ENCODE results near the gene ZNF275. TPM values are rescaled to one million over a fixed set of nuclear protein-coding genes. Genes with fewer than 3 reads are reported as not detected.

The ZNF275 gene
- polyA plus RNA-seq, 6 donors from 2014 or later: 4.6 to 11.1 (median 7.2) TPM

DNA sequence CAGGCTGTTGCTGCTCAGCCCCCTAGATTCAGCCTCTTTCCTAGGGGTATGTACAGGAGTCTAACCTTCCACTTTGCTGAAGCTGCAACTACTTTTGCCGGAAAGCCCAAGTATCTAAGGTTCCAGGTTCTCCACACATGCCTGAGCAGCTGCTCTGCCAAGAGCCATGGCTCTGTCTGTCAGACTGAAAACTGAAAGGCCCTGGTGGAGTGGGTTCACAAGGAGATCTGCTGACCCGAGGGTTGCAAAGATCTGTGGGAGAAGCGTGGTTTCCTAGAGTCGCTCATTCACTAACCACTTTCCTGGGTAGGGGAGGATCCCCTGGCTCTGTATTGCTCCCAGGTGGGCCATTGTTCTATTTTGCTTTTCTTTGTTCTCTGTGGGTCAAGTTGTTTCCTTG is 6.4 kb upstream of the ZNF275 start:
- Mint-ChIP-seq H3K27ac (no peak overlapping the region), H3K27me3 (peaks cover 8 to 26% (median 19%) of the 10 kb centered on the region in 3 donors), H3K4me3 (peak overlapping the region in 1 of 8 donors; percentile 3), H3K4me1 (peaks cover 0 to 8% (median 0%) of the 10 kb centered on the region in 3 donors), H3K9me3 (peaks cover 4 to 41% (median 14%) of the 10 kb centered on the region in 7 donors), H3K36me3 (peaks cover 0 to 13% of the 10 kb centered on the region in 2 donors)
- ATAC-seq (ENCODE audit: low read depth in 2 of 2) (no peak), DNase-seq (no peak)

DNA sequence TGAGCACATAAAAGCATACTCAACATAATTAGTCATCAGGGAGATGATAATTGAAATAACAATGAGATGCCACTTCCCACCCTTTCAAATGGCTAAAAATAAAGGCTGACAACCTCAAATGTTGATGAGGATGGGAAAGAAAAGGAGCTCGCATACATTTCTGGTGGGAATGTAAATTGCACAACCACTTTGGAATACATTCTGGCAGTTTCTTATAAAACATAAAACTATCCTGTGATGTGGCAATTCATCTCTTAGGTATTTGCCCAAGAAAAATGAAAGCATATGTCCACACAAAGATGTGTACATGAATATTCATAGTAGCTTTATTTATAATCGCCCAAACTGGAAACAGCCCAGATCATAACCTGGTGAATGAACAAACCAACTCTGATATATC is 687 bp upstream of the ZNF275 start:
- ATAC-seq (ENCODE audit: low read depth in 2 of 2) (no peak), DNase-seq (no peak)
- peak overlapping the region in 6 of 8 donors; percentile 76 to 91 (median 82) for H3K4me3 Mint-ChIP-seq
- peaks cover 0 to 8% of the 10 kb centered on the region in 2 donors for H3K36me3 Mint-ChIP-seq
- H3K27ac Mint-ChIP-seq: peak overlapping the region in 2 of 6 donors; percentile 72 to 93
- peaks cover 24 to 31% (median 28%) of the 10 kb centered on the region in 3 donors for H3K4me1 Mint-ChIP-seq
- H3K27me3 Mint-ChIP-seq: peaks cover 0 to 5% (median 3%) of the 10 kb centered on the region in 3 donors
- peaks cover 4 to 14% (median 8%) of the 10 kb centered on the region in 7 donors for H3K9me3 Mint-ChIP-seq

DNA sequence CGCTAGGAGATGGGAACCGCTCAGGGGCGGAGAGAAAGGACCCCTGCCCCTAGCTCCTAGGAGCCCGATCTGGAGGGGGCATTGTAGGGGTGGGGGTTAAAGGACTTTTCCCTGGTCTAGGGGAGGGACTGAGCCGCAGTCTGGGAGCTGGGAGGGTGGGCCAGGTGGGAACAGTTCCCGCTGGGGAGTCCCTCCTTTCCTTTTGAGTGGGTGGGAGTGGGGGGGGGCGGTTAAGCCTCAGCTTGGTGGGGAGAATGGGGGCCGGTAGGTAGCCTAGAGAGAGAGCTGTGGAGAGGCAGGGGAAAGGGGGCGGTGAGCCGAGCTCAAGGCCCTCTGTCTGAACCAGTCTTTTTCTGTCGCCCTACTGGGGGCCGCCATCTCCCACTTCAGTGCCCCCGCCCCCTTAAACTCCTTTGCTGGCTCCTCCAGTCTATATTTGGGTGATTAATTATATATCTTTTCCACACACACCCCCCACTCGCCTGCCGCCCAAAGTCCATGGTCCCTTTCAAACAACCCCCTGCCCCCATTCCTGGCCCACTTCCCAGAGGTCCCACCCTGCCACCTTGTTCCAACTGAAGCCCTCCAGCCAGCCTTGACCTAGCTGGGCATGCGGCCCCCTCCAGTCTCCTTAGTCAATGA is 822 bp downstream of the ZNF275 start:
- Mint-ChIP-seq H3K27ac (peak overlapping the region in 4 of 6 donors; percentile 72 to 93 (median 90)), H3K36me3 (no peaks in the 10 kb centered on the region), H3K4me1 (peaks cover 24 to 41% (median 36%) of the 10 kb centered on the region in 3 donors), H3K27me3 (no peaks in the 10 kb centered on the region), H3K4me3 (peak overlapping the region; percentile 76 to 95 (median 82)), H3K9me3 (peaks cover 0 to 4% (median 0%) of the 10 kb centered on the region in 7 donors)
- DNase-seq: no peak
- no peak for ATAC-seq (ENCODE audit: low read depth in 2 of 2)

- Mint-ChIP-seq H3K4me1 (peaks cover 33 to 51% (median 49%) of the 10 kb centered on the region in 3 donors), H3K9me3 (peaks cover 0 to 4% (median 0%) of the 10 kb centered on the region in 7 donors), H3K36me3 (peaks cover 8 to 9% of the 10 kb centered on the region in 2 donors), H3K4me3 (peak overlapping the region; percentile 76 to 92 (median 80)), H3K27ac (peak overlapping the region in 5 of 6 donors; percentile 23 to 92 (median 81)), H3K27me3 (no peaks in the 10 kb centered on the region)
- DNase-seq (peak; percentile 39), ATAC-seq (ENCODE audit: low read depth in 2 of 2) (peak; percentile 22 to 31)
Observed at GRCh38 chrX:153336121-153336894, 2.4 kb downstream of the ZNF275 start.

DNA sequence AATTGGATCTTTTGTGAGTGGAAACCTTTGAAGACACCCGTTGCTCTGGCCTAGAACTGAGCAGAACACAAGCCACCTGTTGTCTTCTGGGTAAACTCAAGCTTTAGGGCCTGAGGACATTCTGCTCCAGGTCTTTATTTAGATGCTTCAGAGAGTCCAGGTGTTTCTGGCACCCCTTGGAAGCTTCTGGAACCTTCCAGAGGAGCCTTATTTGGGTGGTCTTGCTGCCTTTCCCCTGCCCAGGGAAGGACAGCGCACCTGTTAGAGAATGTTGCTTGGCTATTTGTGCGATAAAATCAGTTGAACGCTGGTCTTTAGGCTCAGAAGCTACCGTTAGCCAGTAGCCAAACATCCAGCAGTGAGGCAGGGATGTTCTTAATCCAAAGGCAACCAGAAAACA is 3.0 kb downstream of the ZNF275 start:
- peaks cover 33 to 56% (median 53%) of the 10 kb centered on the region in 3 donors for H3K4me1 Mint-ChIP-seq
- H3K9me3 Mint-ChIP-seq: peaks cover 0 to 6% (median 0%) of the 10 kb centered on the region in 7 donors
- H3K36me3 Mint-ChIP-seq: peaks cover 15 to 16% of the 10 kb centered on the region in 2 donors
- DNase-seq (no peak), ATAC-seq (ENCODE audit: low read depth in 2 of 2) (no peak)
- no peaks in the 10 kb centered on the region for H3K27me3 Mint-ChIP-seq
- H3K27ac Mint-ChIP-seq: peak overlapping the region in 1 of 6 donors; percentile 54
- H3K4me3 Mint-ChIP-seq: peak overlapping the region in 2 of 8 donors; percentile 40 to 84

- no peak for DNase-seq
- peaks cover 33 to 57% (median 53%) of the 10 kb centered on the region in 3 donors for H3K4me1 Mint-ChIP-seq
Observed at GRCh38 chrX:153338836-153339235, 4.9 kb downstream of the ZNF275 start.

GRCh38 chrX:153339662-153340061 is 5.7 kb downstream of the ZNF275 start:
- ATAC-seq (ENCODE audit: low read depth in 2 of 2) (no peak), DNase-seq (no peak)
- Mint-ChIP-seq H3K4me1 (peaks cover 34 to 56% (median 53%) of the 10 kb centered on the region in 3 donors), H3K27me3 (no peaks in the 10 kb centered on the region), H3K36me3 (peaks cover 25 to 31% of the 10 kb centered on the region in 2 donors), H3K27ac (peak overlapping the region in 2 of 6 donors; percentile 18 to 60), H3K4me3 (peak overlapping the region in 1 of 8 donors; percentile 24), H3K9me3 (peaks cover 0 to 5% (median 2%) of the 10 kb centered on the region in 7 donors)

More at GRCh38 chrX:153338836-153339235, 4.9 kb downstream of the ZNF275 start:
- Mint-ChIP-seq H3K36me3 (peaks cover 23 to 28% of the 10 kb centered on the region in 2 donors), H3K27me3 (no peaks in the 10 kb centered on the region), H3K27ac (peak overlapping the region in 1 of 6 donors; percentile 60), H3K4me3 (peak overlapping the region in 2 of 8 donors; percentile 26 to 29), H3K9me3 (peaks cover 0 to 5% (median 2%) of the 10 kb centered on the region in 7 donors)
- no peak for ATAC-seq (ENCODE audit: low read depth in 2 of 2)

DNA sequence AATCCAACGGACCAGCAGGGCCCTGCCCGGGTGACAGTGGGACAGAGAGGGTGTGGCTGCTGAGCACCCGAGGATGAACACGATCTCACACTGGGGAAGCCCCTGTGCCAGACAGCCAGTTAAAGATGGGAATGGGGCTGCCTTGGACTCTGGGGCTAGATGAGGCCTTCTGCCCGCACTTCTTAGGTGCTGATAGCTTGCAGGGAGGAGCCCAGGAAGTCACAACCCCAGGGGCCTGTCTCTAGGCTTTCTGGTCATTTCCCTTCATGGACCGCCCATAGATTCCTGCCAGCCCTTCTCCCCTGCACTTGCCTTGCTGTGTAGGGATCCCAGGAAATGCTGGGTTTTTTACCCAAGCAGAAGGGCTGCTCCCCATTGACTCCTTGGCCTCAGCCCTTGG is 6.2 kb downstream of the ZNF275 start:
- Mint-ChIP-seq H3K4me1 (peaks cover 31 to 52% (median 49%) of the 10 kb centered on the region in 3 donors), H3K27me3 (no peaks in the 10 kb centered on the region), H3K27ac (no peak overlapping the region), H3K9me3 (peaks cover 0 to 5% (median 2%) of the 10 kb centered on the region in 7 donors), H3K4me3 (no peak overlapping the region), H3K36me3 (peaks cover 25 to 33% of the 10 kb centered on the region in 2 donors)
- ATAC-seq (ENCODE audit: low read depth in 2 of 2): no peak
- DNase-seq: no peak

DNA sequence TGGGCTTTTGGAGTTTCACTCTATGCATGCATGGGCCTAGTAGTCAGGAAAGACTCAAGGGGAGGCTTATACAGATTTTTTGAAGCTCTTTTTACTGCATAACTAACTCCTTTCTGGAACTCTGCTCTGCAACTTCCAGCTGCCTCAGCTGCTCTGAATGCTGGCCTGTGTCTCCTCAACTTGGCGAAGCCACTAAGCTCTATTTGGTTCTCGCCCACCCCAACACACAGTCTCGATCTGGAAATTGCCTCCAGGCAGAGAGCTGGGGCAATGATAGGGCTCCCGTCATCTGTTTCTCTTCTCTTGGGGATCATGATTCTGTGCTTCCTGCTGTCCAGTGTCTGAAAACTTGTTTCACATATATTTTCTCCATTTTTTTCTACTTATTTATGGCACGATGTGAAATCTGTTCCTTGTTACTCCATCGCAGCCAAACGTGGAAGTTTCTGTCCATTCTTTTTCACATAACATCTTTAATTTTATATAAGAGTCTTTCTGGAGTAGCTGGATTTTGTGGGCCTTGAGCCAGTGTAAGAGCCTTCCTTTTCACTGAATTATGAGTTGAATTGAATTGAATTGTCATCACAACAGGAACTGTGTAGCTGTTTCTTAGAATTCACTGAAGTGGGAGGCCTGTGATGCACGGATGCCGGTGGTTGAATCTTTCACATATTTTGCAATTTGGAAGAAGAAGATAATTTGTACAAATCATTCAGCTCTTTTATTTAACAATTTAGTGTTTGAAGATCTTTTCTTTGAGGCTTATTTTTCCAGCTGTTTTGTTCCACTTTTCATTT is 9.0 kb downstream of the ZNF275 start:
- peaks cover 25 to 51% of the 10 kb centered on the region in 2 donors for H3K36me3 Mint-ChIP-seq
- H3K9me3 Mint-ChIP-seq: peaks cover 0 to 6% (median 3%) of the 10 kb centered on the region in 7 donors

DNA sequence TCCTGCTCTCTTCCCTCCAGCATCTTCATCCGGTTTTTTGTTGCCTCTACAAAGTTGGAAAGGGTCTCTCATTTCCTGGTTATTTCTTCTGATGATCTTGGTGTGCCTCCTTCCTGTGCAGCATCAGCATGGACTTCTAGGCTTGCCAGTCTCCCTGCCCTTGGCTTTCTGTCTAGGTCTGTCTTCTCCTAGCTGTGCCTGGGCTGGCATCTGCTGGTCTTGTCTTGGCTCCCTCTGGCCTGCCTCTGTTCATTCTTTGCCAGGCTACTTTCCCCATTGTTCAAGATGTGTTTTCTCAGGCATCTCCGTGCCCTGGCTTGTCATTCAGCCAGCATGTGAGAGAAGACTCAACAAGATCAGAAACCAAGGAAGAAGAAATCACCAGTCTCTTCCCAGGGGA is 9.7 kb downstream of the ZNF275 start:
- peaks cover 0 to 6% (median 3%) of the 10 kb centered on the region in 7 donors for H3K9me3 Mint-ChIP-seq
- ATAC-seq (ENCODE audit: low read depth in 2 of 2): no peak
- no peak overlapping the region for H3K4me3 Mint-ChIP-seq
- H3K27me3 Mint-ChIP-seq: no peaks in the 10 kb centered on the region
- DNase-seq: no peak
- peaks cover 18 to 32% (median 19%) of the 10 kb centered on the region in 3 donors for H3K4me1 Mint-ChIP-seq
- H3K36me3 Mint-ChIP-seq: peaks cover 25 to 51% of the 10 kb centered on the region in 2 donors
- peak overlapping the region in 1 of 6 donors; percentile 55 for H3K27ac Mint-ChIP-seq

More for the DNA sequence above, 9.0 kb downstream of the ZNF275 start:
- no peaks in the 10 kb centered on the region for H3K27me3 Mint-ChIP-seq
- H3K4me3 Mint-ChIP-seq: no peak overlapping the region
- H3K4me1 Mint-ChIP-seq: peaks cover 21 to 35% (median 25%) of the 10 kb centered on the region in 3 donors
- ATAC-seq (ENCODE audit: low read depth in 2 of 2) (no peak), DNase-seq (no peak)
- peak overlapping the region in 2 of 6 donors; percentile 55 to 63 for H3K27ac Mint-ChIP-seq

DNA sequence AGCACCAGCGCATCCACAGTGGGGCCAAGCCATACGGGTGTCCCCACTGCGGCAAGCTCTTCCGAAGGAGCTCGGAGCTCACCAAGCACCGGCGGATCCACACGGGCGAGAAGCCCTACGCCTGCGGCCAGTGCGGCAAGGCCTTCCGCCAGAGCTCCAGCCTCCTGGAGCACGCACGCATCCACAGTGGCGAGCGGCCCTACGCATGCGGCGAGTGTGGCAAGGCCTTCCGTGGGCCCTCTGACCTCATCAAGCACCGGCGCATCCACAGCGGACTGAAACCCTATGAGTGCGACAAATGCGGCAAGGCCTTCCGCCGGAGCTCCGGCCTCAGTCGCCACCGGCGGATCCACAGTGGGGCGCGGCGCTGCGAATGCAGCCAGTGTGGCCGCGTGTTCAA is 13.6 kb downstream of the ZNF275 start:
- H3K27ac Mint-ChIP-seq: no peak overlapping the region
- no peak overlapping the region for H3K4me3 Mint-ChIP-seq
- H3K4me1 Mint-ChIP-seq: peaks cover 2 to 10% (median 5%) of the 10 kb centered on the region in 3 donors
- H3K36me3 Mint-ChIP-seq: peaks cover 11 to 30% of the 10 kb centered on the region in 2 donors
- DNase-seq (no peak), ATAC-seq (ENCODE audit: low read depth in 2 of 2) (no peak)
- H3K9me3 Mint-ChIP-seq: peaks cover 0 to 6% (median 0%) of the 10 kb centered on the region in 7 donors
- H3K27me3 Mint-ChIP-seq: no peaks in the 10 kb centered on the region

DNA sequence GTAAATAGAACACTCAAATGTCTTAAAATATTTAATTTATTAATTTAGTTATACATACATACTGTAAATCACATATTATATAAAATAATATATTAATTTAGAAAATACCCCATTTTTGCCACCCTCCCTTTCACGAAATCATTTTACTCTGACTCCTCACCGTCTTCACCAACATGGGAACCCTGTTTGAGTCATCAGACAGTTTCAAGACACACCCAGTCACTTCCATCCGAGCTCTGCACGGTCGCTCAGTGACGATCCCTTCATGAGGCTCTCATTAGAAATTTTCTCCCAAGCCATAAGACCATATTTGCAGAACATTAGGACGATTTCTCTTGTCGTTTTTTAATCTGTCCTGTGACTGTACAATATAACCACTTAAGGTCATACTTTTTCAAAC is 14.5 kb downstream of the ZNF275 start:
- H3K27me3 Mint-ChIP-seq: no peaks in the 10 kb centered on the region
- peak overlapping the region in 1 of 6 donors; percentile 38 for H3K27ac Mint-ChIP-seq
- ATAC-seq (ENCODE audit: low read depth in 2 of 2): no peak
- peaks cover 0 to 4% (median 0%) of the 10 kb centered on the region in 7 donors for H3K9me3 Mint-ChIP-seq
- H3K36me3 Mint-ChIP-seq: peaks cover 11 to 27% of the 10 kb centered on the region in 2 donors
- DNase-seq: no peak
- no peak overlapping the region for H3K4me3 Mint-ChIP-seq
- peaks cover 2 to 13% (median 8%) of the 10 kb centered on the region in 3 donors for H3K4me1 Mint-ChIP-seq
